ENCODE results near the gene SREBF2. TPM values are rescaled to one million over a fixed set of nuclear protein-coding genes. Genes with fewer than 3 reads are reported as not detected.

SREBF2 gene
- total RNA-seq, 1 donor from 2014 or later = 44.2 TPM

GRCh38 chr22:41934284-41935014, 101.5 kb downstream of the SREBF2 start:
- TF ChIP-seq CTCF (IDR thresholded peaks at IDR 0.05; ENCODE audit: insufficient read depth, low read length, severe bottlenecking) = no peak
- no peak for DNase-seq (ENCODE audit: low read depth)
- no peaks in the 10 kb centered on the region for H3K36me3 ChIP-seq (ENCODE audit: control insufficient read depth, insufficient read depth, low read length)
- no peaks in the 10 kb centered on the region for H3K27me3 ChIP-seq (ENCODE audit: control insufficient read depth, insufficient read depth, low read length)
- H3K4me3 ChIP-seq (ENCODE audit: low read depth, low read length) = no peak overlapping the region
- no peak for FAIRE-seq

- FAIRE-seq = no peak
- no peak overlapping the region for H3K4me3 ChIP-seq (ENCODE audit: low read depth, low read length)
These were observed 102.1 kb downstream of the SREBF2 start for GRCh38 chr22:41935015-41935351.

GRCh38 chr22:41935509-41935908, 102.6 kb downstream of the SREBF2 start:
- Histone ChIP-seq H3K4me3 (ENCODE audit: low read depth, low read length) (no peak overlapping the region), H3K27me3 (ENCODE audit: control insufficient read depth, insufficient read depth, low read length) (no peaks in the 10 kb centered on the region), H3K36me3 (ENCODE audit: control insufficient read depth, insufficient read depth, low read length) (no peaks in the 10 kb centered on the region)
- TF ChIP-seq CTCF (IDR thresholded peaks at IDR 0.05; ENCODE audit: insufficient read depth, low read length, severe bottlenecking) = no peak
- DNase-seq (ENCODE audit: low read depth) = no peak
- FAIRE-seq = no peak

More at GRCh38 chr22:41935015-41935351, 102.1 kb downstream of the SREBF2 start:
- no peaks in the 10 kb centered on the region for H3K36me3 ChIP-seq (ENCODE audit: control insufficient read depth, insufficient read depth, low read length)
- H3K27me3 ChIP-seq (ENCODE audit: control insufficient read depth, insufficient read depth, low read length) = no peaks in the 10 kb centered on the region
- DNase-seq (ENCODE audit: low read depth) = no peak
- TF ChIP-seq CTCF (IDR thresholded peaks at IDR 0.05; ENCODE audit: insufficient read depth, low read length, severe bottlenecking) = no peak

GRCh38 chr22:41936894-41937169, 103.9 kb downstream of the SREBF2 start:
- DNase-seq (ENCODE audit: low read depth) (no peak), FAIRE-seq (no peak)
- Histone ChIP-seq H3K27me3 (ENCODE audit: control insufficient read depth, insufficient read depth, low read length) (no peaks in the 10 kb centered on the region), H3K4me3 (ENCODE audit: low read depth, low read length) (no peak overlapping the region), H3K36me3 (ENCODE audit: control insufficient read depth, insufficient read depth, low read length) (no peaks in the 10 kb centered on the region)
- TF ChIP-seq CTCF (IDR thresholded peaks at IDR 0.05; ENCODE audit: insufficient read depth, low read length, severe bottlenecking) = no peak

GRCh38 chr22:41939981-41940831, 107.3 kb downstream of the SREBF2 start:
- Histone ChIP-seq H3K27me3 (ENCODE audit: control insufficient read depth, insufficient read depth, low read length) (no peaks in the 10 kb centered on the region), H3K4me3 (ENCODE audit: low read depth, low read length) (no peak overlapping the region), H3K36me3 (ENCODE audit: control insufficient read depth, insufficient read depth, low read length) (no peaks in the 10 kb centered on the region)
- FAIRE-seq (no peak), DNase-seq (ENCODE audit: low read depth) (no peak)
- no peak for TF ChIP-seq CTCF (IDR thresholded peaks at IDR 0.05; ENCODE audit: insufficient read depth, low read length, severe bottlenecking)

Measured in bronchial epithelial cell (primary cell).